OCI-LY3 (cell line): Measurements from ENCODE around the gene SNUPN.

ENCODE experiments used
- CTCF ChIP-seq: fragments of 200-600, 300-600 bp; sonication (generic); IDR thresholded peaks from 2 replicates; pipeline ENCODE4 v1.5.1; 2014; ENCODE audit warnings: antibody characterized with exemption, low read length, low read depth
- EZH2phosphoT487 ChIP-seq: fragments of 200-600 bp; shearing (Covaris generic); IDR thresholded peaks from 2 replicates; pipeline ENCODE4 v1.6.1; 2018; ENCODE audit warnings: antibody characterized with exemption, mixed run types, low read depth

DNA sequence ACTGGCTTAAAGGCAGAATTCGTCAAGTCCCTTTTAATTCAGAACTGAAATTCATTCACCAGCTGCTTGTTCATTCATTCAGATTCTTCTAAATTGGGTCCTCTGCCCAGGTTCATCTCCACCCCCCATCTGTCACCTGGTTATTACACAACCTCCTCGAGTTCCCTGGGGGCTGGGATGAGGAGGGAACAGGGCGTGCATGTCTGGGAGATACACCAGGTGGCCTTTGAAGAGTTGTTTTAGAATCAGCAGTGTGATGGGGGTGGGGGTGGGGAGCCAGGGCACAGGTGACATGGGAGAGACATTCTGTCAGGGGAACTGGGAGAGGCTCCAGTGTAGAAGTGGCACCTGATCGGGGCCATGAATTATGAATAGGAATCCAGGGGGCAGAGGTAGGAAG lies 30.4 kb upstream of the SNUPN start:
- TF ChIP-seq CTCF (no peak), EZH2phosphoT487 (no peak)
